ENCODE data around the gene PID1.

Gene PID1

DNA sequence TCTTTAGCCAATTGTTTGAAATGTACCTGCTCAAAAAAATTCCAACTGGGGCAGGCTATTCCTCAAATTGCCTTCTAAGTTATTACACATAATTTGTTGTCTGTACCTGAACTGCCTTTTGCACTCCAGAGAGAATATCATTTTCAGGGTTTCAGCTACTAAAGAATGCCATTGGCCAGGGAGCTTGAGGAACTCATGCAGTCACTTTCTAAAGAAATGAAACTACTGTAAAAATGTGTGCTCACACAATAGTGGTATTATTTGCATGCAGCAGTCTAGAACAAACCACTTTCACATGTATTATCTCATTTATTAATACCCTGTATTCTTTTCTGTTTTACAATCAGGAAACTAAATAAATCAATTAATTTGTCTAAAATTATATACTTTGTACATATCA lies 152.2 kb downstream of the PID1 start:
- TF ChIP-seq MYC (IDR thresholded peaks at IDR 0.05; ENCODE audit: low read depth, low read length) (no peak), CTCF (IDR thresholded peaks at IDR 0.05; ENCODE audit: low read depth, low read length) (no peak)
- no peak for DNase-seq (ENCODE audit: low read depth)
- H3K4me3 ChIP-seq (ENCODE audit: low read depth, low read length): no peak overlapping the region

GRCh38 chr2:229118336-229118735 lies 152.8 kb downstream of the PID1 start:
- no peak for TF ChIP-seq POLR2A (IDR thresholded peaks at IDR 0.05; ENCODE audit: extremely low read depth, insufficient read length)
- TF ChIP-seq MAX (IDR thresholded peaks at IDR 0.05; ENCODE audit: low read depth, low read length): no peak
- TF ChIP-seq MYC (IDR thresholded peaks at IDR 0.05; ENCODE audit: low read depth, low read length): no peak
- no peak for TF ChIP-seq CTCF (IDR thresholded peaks at IDR 0.05; ENCODE audit: low read depth, low read length)
- DNase-seq (ENCODE audit: low read depth): no peak
- no peak overlapping the region for H3K4me3 ChIP-seq (ENCODE audit: low read depth, low read length)

DNA sequence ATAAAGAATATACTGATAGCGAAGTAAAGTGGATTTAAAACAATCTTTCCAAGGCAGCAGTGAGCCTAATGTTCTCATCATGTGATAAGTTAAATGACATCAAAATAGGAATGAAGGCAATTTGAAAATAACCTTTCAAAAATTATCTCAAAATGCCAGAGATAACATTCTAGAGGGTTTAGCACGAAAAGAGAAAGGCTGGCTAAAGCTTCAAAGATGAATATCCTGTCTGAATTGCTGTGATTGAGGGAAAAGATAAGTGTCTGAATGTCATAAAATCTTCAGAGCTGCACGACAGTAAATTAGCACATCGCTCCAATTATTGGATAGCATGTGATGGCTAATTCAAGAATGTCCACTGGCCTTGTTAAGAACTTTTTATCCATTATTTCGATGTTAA lies 159.3 kb downstream of the PID1 start:
- no peak overlapping the region for H3K4me3 ChIP-seq (ENCODE audit: low read depth, low read length)
- TF ChIP-seq CTCF (IDR thresholded peaks at IDR 0.05; ENCODE audit: low read depth, low read length): no peak
- no peak for DNase-seq (ENCODE audit: low read depth)

- H3K4me3 ChIP-seq (ENCODE audit: low read depth, low read length): no peak overlapping the region
- DNase-seq (ENCODE audit: low read depth): no peak
- TF ChIP-seq MAX (IDR thresholded peaks at IDR 0.05; ENCODE audit: low read depth, low read length) (no peak), CTCF (IDR thresholded peaks at IDR 0.05; ENCODE audit: low read depth, low read length) (no peak), POLR2A (IDR thresholded peaks at IDR 0.05; ENCODE audit: extremely low read depth, insufficient read length) (no peak), MYC (IDR thresholded peaks at IDR 0.05; ENCODE audit: low read depth, low read length) (no peak)
These were observed 161.9 kb downstream of the PID1 start for GRCh38 chr2:229109195-229109594.

- no peak overlapping the region for H3K4me3 ChIP-seq (ENCODE audit: low read depth, low read length)
- no peak for TF ChIP-seq CTCF (IDR thresholded peaks at IDR 0.05; ENCODE audit: low read depth, low read length)
- no peak for TF ChIP-seq MYC (IDR thresholded peaks at IDR 0.05; ENCODE audit: low read depth, low read length)
- no peak for DNase-seq (ENCODE audit: low read depth)
These were observed 163.5 kb downstream of the PID1 start for GRCh38 chr2:229107601-229108000.

DNA sequence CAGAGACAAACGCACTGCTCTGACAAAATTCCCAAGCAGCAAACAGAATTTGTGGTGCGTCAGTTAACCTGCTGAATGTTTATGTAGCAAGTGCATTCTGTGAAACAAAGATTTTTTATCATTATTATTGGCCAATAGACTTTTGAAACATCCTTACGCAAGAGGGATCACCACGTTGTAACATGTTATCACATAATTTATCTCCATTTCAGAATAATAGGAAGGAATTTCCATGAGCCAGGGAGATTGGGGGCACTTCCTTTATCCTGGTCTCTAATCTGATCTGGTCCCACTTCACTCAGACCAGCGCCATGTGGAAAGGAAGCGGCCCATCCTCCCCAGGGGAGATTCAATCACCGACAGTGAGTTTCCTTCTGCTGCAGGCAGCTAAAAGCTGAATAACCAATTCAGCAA lies 166.1 kb downstream of the PID1 start:
- TF ChIP-seq CTCF (IDR thresholded peaks at IDR 0.05; ENCODE audit: low read depth, low read length) (no peak), POLR2A (IDR thresholded peaks at IDR 0.05; ENCODE audit: extremely low read depth, insufficient read length) (no peak)
- DNase-seq (ENCODE audit: low read depth): no peak
- no peak overlapping the region for H3K4me3 ChIP-seq (ENCODE audit: low read depth, low read length)

All from NB4 (cell line).